GM19324 (cell line): ENCODE results near the gene PPP1R8.
"Not testable (repeated sequence)": the region's sequence is repeated elsewhere in the genome, so short reads cannot be mapped to it uniquely, and the experiment has no call there.

Experiments used
- ATAC-seq: cut with Tn5 transposase; IDR thresholded peaks from one replicate; pipeline ENCODE4 v1.9.1; 2021; ENCODE audit warnings: mild to moderate bottlenecking, moderate library complexity; ENCODE audit not compliant: unreplicated experiment, low FRiP score

The PPP1R8 gene

GRCh38 chr1:27830621-27831440 lies at the start of gene PPP1R8:
Gene PPP1R8, plus strand, starts transcription at chr1:27830782. Its CDS starts 54 bp downstream, at chr1:27830836.
- peak; percentile 90 for ATAC-seq

GRCh38 chr1:27782950-27783349 lies 47.6 kb upstream of the PPP1R8 start:
- ATAC-seq: no peak

GRCh38 chr1:27784700-27785099 lies 45.9 kb upstream of the PPP1R8 start:
- no peak for ATAC-seq

- ATAC-seq: no peak
Observed at GRCh38 chr1:27785781-27786455, 44.7 kb upstream of the PPP1R8 start.

- no peak for ATAC-seq
Observed at GRCh38 chr1:27787895-27788294, 42.7 kb upstream of the PPP1R8 start.

- ATAC-seq: no peak
Observed at GRCh38 chr1:27789540-27790041, 41.0 kb upstream of the PPP1R8 start.

GRCh38 chr1:27790270-27790669 lies 40.3 kb upstream of the PPP1R8 start:
- ATAC-seq: not testable (repeated sequence)

- ATAC-seq: no peak
Observed at GRCh38 chr1:27795601-27796000, 35.0 kb upstream of the PPP1R8 start.

GRCh38 chr1:27804791-27805190 lies 25.8 kb upstream of the PPP1R8 start:
- ATAC-seq: no peak

GRCh38 chr1:27806758-27807157 lies 23.8 kb upstream of the PPP1R8 start:
- ATAC-seq: no peak

GRCh38 chr1:27807385-27807784 lies 23.2 kb upstream of the PPP1R8 start:
- ATAC-seq: no peak

GRCh38 chr1:27808131-27808530 lies 22.5 kb upstream of the PPP1R8 start:
- ATAC-seq: not testable (repeated sequence)

- ATAC-seq: no peak
Observed at GRCh38 chr1:27809883-27810282, 20.7 kb upstream of the PPP1R8 start.

- no peak for ATAC-seq
Observed at GRCh38 chr1:27811741-27812500, 18.7 kb upstream of the PPP1R8 start.

GRCh38 chr1:27816921-27817630 lies 13.5 kb upstream of the PPP1R8 start:
- ATAC-seq: no peak

- no peak for ATAC-seq
Observed at GRCh38 chr1:27821761-27822315, 8.7 kb upstream of the PPP1R8 start.

GRCh38 chr1:27823784-27824183 lies 6.8 kb upstream of the PPP1R8 start:
- ATAC-seq: no peak

- ATAC-seq: no peak
Observed at GRCh38 chr1:27824411-27824810, 6.2 kb upstream of the PPP1R8 start.

- ATAC-seq: not testable (repeated sequence)
Observed at GRCh38 chr1:27829339-27829960, 1.1 kb upstream of the PPP1R8 start.
